Body of pancreas (tissue), 4 donors: ENCODE measurements around the gene TLDC2. TPM values are rescaled to one million over a fixed set of nuclear protein-coding genes. Genes with fewer than 3 reads are reported as not detected.
"Not testable (repeated sequence)": the region's sequence is repeated elsewhere in the genome, so short reads cannot be mapped to it uniquely, and the experiment has no call there.

ENCODE experiments used
- ATAC-seq: fragments of 150-250 bp; one replicate; pipeline ENCODE4 v1.9.1; 2016
- DNase-seq, 4 donors: peaks; one replicate each; pipeline ENCODE4 v3.0.0-alpha.2; 2019
- H3K27ac ChIP-seq, 4 donors: fragments of 200-600 bp; sonication (generic); 1 replicate in 3 of 4; 2 replicates in 1 of 4; pipeline versions ENCODE4 v1.5.1 to v1.6.1; 2016 to 2019; ENCODE audit warnings: mild to moderate bottlenecking in 1 of 4, mixed read lengths in 1 of 4, moderate library complexity in 1 of 4
- H3K27me3 ChIP-seq, 2 donors: fragments of 200-600 bp; sonication (generic); one replicate each; pipeline ENCODE4 v1.6.0; 2016; ENCODE audit warnings: mild to moderate bottlenecking in 1 of 2
- H3K36me3 ChIP-seq, 2 donors: fragments of 200-600 bp; sonication (generic); replicated peaks in 1 of 2; 2 replicates each; pipeline ENCODE4 v1.5.1; 2016; ENCODE audit warnings: low read depth in 2 of 2; ENCODE audit not compliant: insufficient read depth in 1 of 2
- H3K4me1 ChIP-seq: fragments of 200-600 bp; sonication (generic); one replicate; pipeline ENCODE4 v1.6.0; 2016
- H3K4me3 ChIP-seq, 2 donors: fragments of 200-600 bp; sonication (generic); 1 replicate in 1 of 2; 2 replicates in 1 of 2; pipeline ENCODE4 v1.5.1; 2016 to 2019
- H3K9me3 ChIP-seq, 3 donors: fragments of 200-600 bp; sonication (generic); 1 replicate in 2 of 3; 2 replicates in 1 of 3; pipeline ENCODE4 v1.5.1; 2016
- CTCF ChIP-seq, 7 experiments: fragments of 450-650 bp in 4 of 7; fragments of 200-600 bp in 3 of 7; sonication (generic) in 3 of 7; IDR thresholded peaks; one replicate each; pipeline ENCODE4 v1.5.1; 2016 to 2019; ENCODE audit warnings: antibody characterized with exemption in 7 of 7
- POLR2A ChIP-seq, 3 donors: fragments of 450-650 bp; IDR thresholded peaks; one replicate each; pipeline ENCODE4 v1.6.1; 2016; ENCODE audit warnings: antibody characterized with exemption in 3 of 3, mild to moderate bottlenecking in 2 of 3
- WGBS, 2 donors: methylation state at CpG; one replicate each; pipeline ENCODE4 v1.1.5; 2017; 5-methylcytosine and 5-hydroxymethylcytosine counted together
- intact Hi-C: fragments of 100-400 bp; cut with DNase I; formaldehyde crosslinking; loops from one replicate; pipeline ENCODE4 v1.15.1; 2023
- total RNA-seq, 2 donors: library from RNA; depleted of rRNA; stranded (reverse); fragments of >200 nt; gene quantifications; one replicate each; pipeline ENCODE4 v1.1.0, GENCODE V29; 2016

Gene TLDC2
- total RNA-seq, 2 donors from 2014 or later = not detected

GRCh38 chr20:36866681-36867495 lies 9.1 kb upstream of the TLDC2 start:
- Histone ChIP-seq H3K27me3 (no peaks in the 10 kb centered on the region), H3K4me3 (no peak overlapping the region), H3K4me1 (peaks cover 16% of the 10 kb centered on the region), H3K9me3 (no peaks in the 10 kb centered on the region), H3K36me3 (no peaks in the 10 kb centered on the region), H3K27ac (no peak overlapping the region)
- 74 to 76% methylated on average over 7 to 8 of the region's 8 CpGs for whole genome bisulfite sequencing, 2 donors
- intact Hi-C loops = no loop called here
- TF ChIP-seq CTCF (IDR thresholded peaks at IDR 0.05) = no peak
- no peak for TF ChIP-seq POLR2A (IDR thresholded peaks at IDR 0.05)
- DNase-seq (no peak), ATAC-seq (no peak)

DNA sequence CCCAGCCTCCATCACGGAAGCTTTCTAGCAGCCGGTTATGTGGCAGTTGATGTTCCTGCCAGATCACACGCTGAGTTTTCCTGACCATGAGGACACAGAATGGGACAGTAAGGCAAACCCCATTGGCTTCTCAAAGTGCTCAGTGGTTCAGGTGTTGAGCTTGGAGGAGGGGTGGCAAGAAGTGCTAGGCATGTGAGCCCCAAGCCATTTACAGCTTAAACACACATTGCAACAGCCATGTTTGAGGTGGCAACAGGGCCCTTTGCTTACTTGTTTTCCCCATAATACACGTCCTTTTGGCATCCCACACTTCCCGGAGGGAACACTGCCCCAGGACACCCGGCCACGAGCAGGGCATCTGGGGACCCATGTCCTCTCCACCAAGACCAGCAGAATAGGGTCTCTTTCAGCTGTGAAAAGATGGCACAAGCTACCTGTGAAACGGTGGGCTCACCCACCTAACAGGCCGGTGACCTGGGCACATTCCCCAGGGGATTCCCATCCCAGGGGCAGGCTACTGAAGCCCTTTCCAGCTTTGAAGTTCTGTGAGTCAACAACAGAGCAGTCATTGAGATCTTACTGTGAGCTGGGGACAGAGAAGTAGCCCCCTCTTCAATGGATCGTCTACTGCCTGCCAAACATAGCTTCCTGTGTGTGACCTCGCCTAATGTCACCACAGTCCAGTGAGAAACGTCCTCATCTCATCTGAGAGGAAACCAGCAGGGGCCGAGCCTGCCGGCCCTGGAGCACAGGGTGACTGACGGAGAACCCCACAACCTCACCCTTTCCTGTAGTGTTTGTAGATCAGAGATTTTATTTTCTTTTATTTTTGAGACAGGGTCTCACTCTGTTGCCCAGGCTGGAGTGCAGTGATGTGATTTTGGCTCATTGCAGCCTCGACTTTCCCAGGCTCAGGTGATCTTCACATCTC lies 4.0 kb upstream of the TLDC2 start:
- H3K36me3 ChIP-seq = no peaks in the 10 kb centered on the region
- H3K9me3 ChIP-seq = no peaks in the 10 kb centered on the region
- TF ChIP-seq POLR2A (IDR thresholded peaks at IDR 0.05) (no peak), CTCF (IDR thresholded peaks at IDR 0.05) (no peak)
- WGBS, 2 donors = 56 to 69% methylated on average over 14 to 16 of the region's 16 CpGs
- H3K27me3 ChIP-seq = no peaks in the 10 kb centered on the region
- no peak overlapping the region for H3K27ac ChIP-seq
- no peak for DNase-seq
- H3K4me3 ChIP-seq = no peak overlapping the region
- no peak for ATAC-seq
- intact Hi-C loops = no loop called here
- H3K4me1 ChIP-seq = no peaks in the 10 kb centered on the region

GRCh38 chr20:36872852-36873251 lies 3.1 kb upstream of the TLDC2 start:
- ATAC-seq = no peak
- H3K9me3 ChIP-seq = no peaks in the 10 kb centered on the region
- no peaks in the 10 kb centered on the region for H3K4me1 ChIP-seq
- H3K27ac ChIP-seq = no peak overlapping the region
- H3K36me3 ChIP-seq = no peaks in the 10 kb centered on the region
- intact Hi-C loops = no loop called here
- H3K4me3 ChIP-seq = no peak overlapping the region
- TF ChIP-seq POLR2A (IDR thresholded peaks at IDR 0.05) (no peak), CTCF (IDR thresholded peaks at IDR 0.05) (no peak)
- H3K27me3 ChIP-seq = no peaks in the 10 kb centered on the region
- 47 to 80% methylated on average over 1 to 5 of the region's 5 CpGs for WGBS, 2 donors
- DNase-seq = no peak

DNA sequence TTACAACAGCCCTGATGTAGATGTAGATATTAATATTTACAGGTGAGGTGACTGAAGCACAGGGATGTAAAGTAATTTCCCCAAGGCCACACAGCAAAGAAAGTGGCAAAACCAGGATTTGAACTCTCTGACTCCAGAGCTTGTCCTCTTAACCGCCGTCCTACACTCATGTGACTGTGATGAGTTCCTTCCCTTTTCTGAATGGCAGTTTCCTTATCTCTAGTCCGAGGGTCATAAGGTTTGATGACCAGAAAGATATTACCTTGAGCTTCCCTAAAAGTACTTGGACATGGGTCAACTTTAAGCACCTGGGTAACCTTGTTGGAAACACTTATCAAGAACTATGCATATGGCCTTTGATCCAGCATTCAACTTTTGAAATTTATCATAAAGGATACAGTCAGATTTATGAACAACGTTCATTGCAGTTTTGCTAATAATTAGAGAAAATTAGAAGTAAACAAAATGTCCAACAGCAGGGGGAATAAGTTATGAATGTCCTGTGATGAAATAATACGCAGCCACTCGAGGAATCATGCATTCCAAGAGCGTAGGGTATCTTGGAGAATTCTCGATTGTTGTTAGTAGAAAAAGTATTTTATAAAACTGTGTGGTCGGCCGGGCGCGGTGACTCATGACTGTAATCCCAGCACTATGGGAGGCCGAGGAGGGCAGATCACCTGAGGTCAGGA lies 2.3 kb upstream of the TLDC2 start:
- DNase-seq = no peak
- H3K27me3 ChIP-seq = no peaks in the 10 kb centered on the region
- no peak overlapping the region for H3K4me3 ChIP-seq
- H3K4me1 ChIP-seq = no peaks in the 10 kb centered on the region
- H3K9me3 ChIP-seq = no peaks in the 10 kb centered on the region
- 75 to 83% methylated on average over 13 of the region's 13 CpGs for WGBS, 2 donors
- no peak for ATAC-seq
- no peak for TF ChIP-seq POLR2A (IDR thresholded peaks at IDR 0.05)
- TF ChIP-seq CTCF (IDR thresholded peaks at IDR 0.05) = no peak
- no peak overlapping the region for H3K27ac ChIP-seq
- intact Hi-C loops = no loop called here
- H3K36me3 ChIP-seq = no peaks in the 10 kb centered on the region

DNA sequence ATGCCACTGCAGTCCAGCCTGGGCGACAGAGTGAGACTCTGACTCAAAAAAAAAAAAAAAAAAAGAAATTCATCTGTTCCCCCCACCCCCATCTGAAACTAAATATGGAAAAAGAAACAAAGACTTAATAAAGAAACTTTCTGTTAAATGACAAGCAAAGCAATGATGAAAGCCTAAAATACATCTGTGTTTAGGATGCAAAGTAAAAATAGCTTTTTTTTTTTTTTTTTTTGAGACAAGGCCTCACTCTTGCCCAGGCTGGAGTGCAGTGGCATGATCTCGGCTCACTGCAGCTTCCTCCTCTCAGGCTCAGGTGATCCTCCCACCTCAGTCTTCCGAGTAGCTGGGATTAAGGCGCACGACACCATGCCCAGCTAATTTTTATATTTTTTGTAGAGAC lies 845 bp upstream of the TLDC2 start:
- H3K27me3 ChIP-seq, intact Hi-C loops, H3K27ac ChIP-seq, H3K9me3 ChIP-seq, H3K4me3 ChIP-seq, H3K36me3 ChIP-seq, DNase-seq, H3K4me1 ChIP-seq, ATAC-seq: not testable (repeated sequence)
- WGBS, 2 donors = 84% methylated on average over 5 of the region's 5 CpGs
